ENCODE measurements around the gene CTNND1. TPM values are rescaled to one million over a fixed set of nuclear protein-coding genes. Genes with fewer than 3 reads are reported as not detected.

Gene CTNND1
- total RNA-seq, 1 experiment from 2014 or later = 225 TPM

GRCh38 chr11:57775491-57775890, 13.9 kb downstream of the CTNND1 start:
- H3K4me1 ChIP-seq = peaks cover 87% of the 10 kb centered on the region
- no peaks in the 10 kb centered on the region for H3K36me3 ChIP-seq (ENCODE audit: control insufficient read depth, insufficient read depth, low read length)
- Mint-ChIP-seq H3K36me3 (ENCODE audit: insufficient read depth, unreplicated experiment) (peaks cover 26% of the 10 kb centered on the region), H3K27ac (ENCODE audit: unreplicated experiment) (peak overlapping the region; percentile 94), H3K9me3 (ENCODE audit: unreplicated experiment) (no peaks in the 10 kb centered on the region), H3K4me1 (ENCODE audit: low read depth, unreplicated experiment) (peaks cover 79% of the 10 kb centered on the region), H3K27me3 (ENCODE audit: insufficient read depth, unreplicated experiment) (no peaks in the 10 kb centered on the region), H3K4me3 (ENCODE audit: unreplicated experiment) (peak overlapping the region; percentile 30)
- POLR2A ChIA-PET = interaction anchor here (1.4 kb wide), 1 partner anchor 10 kb away, joined by 3 read pairs; no protein-coding TSS in a partner anchor
- no peak for DNase-seq
- H3K27me3 ChIP-seq (replicated peaks; ENCODE audit: control insufficient read depth, insufficient read depth, low read length) = no peaks in the 10 kb centered on the region
- no peak for TF ChIP-seq CTCF (IDR thresholded peaks at IDR 0.05; ENCODE audit: insufficient read depth in 1 of 2, low read depth in 1 of 2, low read length in 1 of 2, severe bottlenecking in 1 of 2, unreplicated experiment in 1 of 2)
- intact Hi-C loops (cut with micrococcal nuclease; ENCODE audit: unreplicated experiment) = loop anchor here (5.0 kb wide), 1 partner anchor 802 kb away; the partner anchor contains the start of genes LPXN and ZFP91
- CTCF ChIA-PET = interaction anchor here (1.8 kb wide), 1 partner anchor 14 kb away, joined by 4 read pairs; the partner anchor contains the start of gene CTNND1
- H3K4me3 ChIP-seq (ENCODE audit: low read depth, low read length) = no peak overlapping the region
- BruUV-seq (replicated peaks) = no TSS peak
- no peaks in the 10 kb centered on the region for H3K9me3 ChIP-seq

GRCh38 chr11:57776031-57776521, 14.5 kb downstream of the CTNND1 start:
- Histone ChIP-seq H3K4me3 (ENCODE audit: low read depth, low read length) (no peak overlapping the region), H3K9me3 (no peaks in the 10 kb centered on the region), H3K36me3 (ENCODE audit: control insufficient read depth, insufficient read depth, low read length) (no peaks in the 10 kb centered on the region), H3K27me3 (replicated peaks; ENCODE audit: control insufficient read depth, insufficient read depth, low read length) (no peaks in the 10 kb centered on the region), H3K4me1 (peaks cover 88% of the 10 kb centered on the region)
- Mint-ChIP-seq H3K36me3 (ENCODE audit: insufficient read depth, unreplicated experiment) (peaks cover 31% of the 10 kb centered on the region), H3K4me3 (ENCODE audit: unreplicated experiment) (peak overlapping the region; percentile 54), H3K4me1 (ENCODE audit: low read depth, unreplicated experiment) (peaks cover 81% of the 10 kb centered on the region), H3K9me3 (ENCODE audit: unreplicated experiment) (no peaks in the 10 kb centered on the region), H3K27me3 (ENCODE audit: insufficient read depth, unreplicated experiment) (no peaks in the 10 kb centered on the region), H3K27ac (ENCODE audit: unreplicated experiment) (peak overlapping the region; percentile 94)
- TF ChIP-seq CTCF (IDR thresholded peaks at IDR 0.05; ENCODE audit: insufficient read depth in 1 of 2, low read depth in 1 of 2, low read length in 1 of 2, severe bottlenecking in 1 of 2, unreplicated experiment in 1 of 2) = no peak
- intact Hi-C loops (cut with micrococcal nuclease; ENCODE audit: unreplicated experiment) = loop anchor here (5.0 kb wide), 1 partner anchor 801 kb away; the partner anchor contains the start of genes LPXN and ZFP91
- DNase-seq = no peak
- no TSS peak for BruUV-seq (replicated peaks)
- POLR2A ChIA-PET = interaction anchor here (1.4 kb wide), 1 partner anchor 9 kb away, joined by 3 read pairs; no protein-coding TSS in a partner anchor
- CTCF ChIA-PET = interaction anchor here (1.6 to 4.6 kb wide), 3 partner anchors 12 to 24 kb away, joined by 4 to 54 read pairs (median 5); partner anchors contain the start of gene CTNND1

GRCh38 chr11:57776577-57777210, 15.1 kb downstream of the CTNND1 start:
- peaks cover 85% of the 10 kb centered on the region for H3K4me1 ChIP-seq
- no peaks in the 10 kb centered on the region for H3K9me3 ChIP-seq
- no TSS peak for BruUV-seq (replicated peaks)
- ChIA-PET POLR2A (interaction anchor here (1.4 kb wide), 1 partner anchor 8 kb away, joined by 3 read pairs; no protein-coding TSS in a partner anchor), CTCF (interaction anchor here (1.6 to 4.6 kb wide), 3 partner anchors 11 to 24 kb away, joined by 4 to 54 read pairs (median 5); partner anchors contain the start of gene CTNND1)
- Mint-ChIP-seq H3K4me3 (ENCODE audit: unreplicated experiment) (peak overlapping the region; percentile 54), H3K4me1 (ENCODE audit: low read depth, unreplicated experiment) (peaks cover 82% of the 10 kb centered on the region), H3K27me3 (ENCODE audit: insufficient read depth, unreplicated experiment) (no peaks in the 10 kb centered on the region), H3K27ac (ENCODE audit: unreplicated experiment) (peak overlapping the region; percentile 94), H3K36me3 (ENCODE audit: insufficient read depth, unreplicated experiment) (peaks cover 37% of the 10 kb centered on the region), H3K9me3 (ENCODE audit: unreplicated experiment) (no peaks in the 10 kb centered on the region)
- intact Hi-C loops (cut with micrococcal nuclease; ENCODE audit: unreplicated experiment) = loop anchor here (5.0 kb wide), 1 partner anchor 801 kb away; the partner anchor contains the start of genes LPXN and ZFP91
- no peak overlapping the region for H3K4me3 ChIP-seq (ENCODE audit: low read depth, low read length)
- DNase-seq = no peak
- no peak for TF ChIP-seq CTCF (IDR thresholded peaks at IDR 0.05; ENCODE audit: insufficient read depth in 1 of 2, low read depth in 1 of 2, low read length in 1 of 2, severe bottlenecking in 1 of 2, unreplicated experiment in 1 of 2)
- H3K36me3 ChIP-seq (ENCODE audit: control insufficient read depth, insufficient read depth, low read length) = no peaks in the 10 kb centered on the region
- H3K27me3 ChIP-seq (replicated peaks; ENCODE audit: control insufficient read depth, insufficient read depth, low read length) = no peaks in the 10 kb centered on the region
